GM23248 (cell line): ENCODE results near the gene DCHS2.

Experiments used
- EZH2 ChIP-seq: fragments of 200-600 bp; sonication (generic); IDR thresholded peaks from 2 replicates; pipeline ENCODE4 v1.6.1; 2018; ENCODE audit warnings: antibody characterized with exemption, mild to moderate bottlenecking; ENCODE audit not compliant: insufficient read depth, poor library complexity, severe bottlenecking
- EZH2phosphoT487 ChIP-seq: fragments of 200-600 bp; sonication (generic); IDR thresholded peaks from 2 replicates; pipeline ENCODE4 v1.6.1; 2018; ENCODE audit warnings: antibody characterized with exemption, moderate library complexity, mild to moderate bottlenecking, low read depth; ENCODE audit not compliant: insufficient read depth

DNA sequence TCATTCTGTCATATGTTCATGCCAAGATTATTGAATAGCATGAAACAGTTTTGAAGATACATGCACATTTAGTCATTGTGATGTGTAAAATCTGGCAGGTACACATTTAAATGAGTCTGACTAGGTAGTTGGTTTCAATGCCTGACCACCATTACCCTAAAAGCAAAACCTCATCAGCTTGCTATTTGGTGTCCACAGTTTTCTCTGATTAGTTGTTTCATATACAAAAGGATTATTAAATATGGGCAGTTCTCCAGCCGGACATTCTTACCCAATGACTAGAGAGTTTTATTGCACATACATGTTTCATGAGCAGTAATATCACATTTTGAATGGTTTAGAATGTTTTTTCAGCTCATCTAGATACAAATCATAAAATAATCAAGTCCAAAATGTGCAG is 23.7 kb downstream of the DCHS2 start:
- TF ChIP-seq EZH2phosphoT487: no peak
- TF ChIP-seq EZH2: no peak
